ENCODE data around the gene FAF2. TPM values are rescaled to one million over a fixed set of nuclear protein-coding genes. Genes with fewer than 3 reads are reported as not detected.

FAF2 gene
- total RNA-seq, 1 experiment from 2014 or later = 44.4 TPM

DNA sequence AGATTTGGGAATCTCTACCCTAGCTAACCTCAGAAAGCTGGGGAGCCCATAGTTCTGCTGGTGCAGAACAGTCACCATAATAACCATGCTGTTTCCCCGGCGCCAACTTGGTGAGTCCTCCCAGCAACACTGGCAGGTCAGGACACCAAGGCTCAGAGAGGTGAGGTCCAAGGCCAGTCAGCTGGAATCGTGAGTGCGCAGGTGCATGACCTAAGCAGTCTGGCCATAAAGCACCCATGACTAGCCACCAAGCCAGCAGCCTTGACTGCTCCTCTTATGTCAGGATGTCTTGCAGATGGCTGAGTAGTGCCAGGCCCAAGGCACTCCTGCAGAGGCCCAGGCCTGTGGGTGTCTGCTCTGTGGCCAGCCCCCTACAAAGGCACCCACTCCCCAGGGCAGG is 86.5 kb downstream of the FAF2 start:
- peaks cover 2% of the 10 kb centered on the region for H4K20me1 ChIP-seq (ENCODE audit: control insufficient read depth, insufficient read depth, insufficient read length)
- H2BK15ac ChIP-seq (ENCODE audit: low read depth, low read length) = no peak overlapping the region
- no peak overlapping the region for H3T11ph ChIP-seq (ENCODE audit: low read length)
- no peak overlapping the region for H4K8ac ChIP-seq (replicated peaks; ENCODE audit: insufficient read length, low read depth, low read length)
- no peak overlapping the region for H3K56ac ChIP-seq (ENCODE audit: insufficient read length, low read depth, low read length)
- H2AK5ac ChIP-seq (ENCODE audit: insufficient read length, low read length) = no peak overlapping the region
- H3K9me3 Mint-ChIP-seq = no peaks in the 10 kb centered on the region
- H4K5ac ChIP-seq (ENCODE audit: insufficient read length, low read depth, low read length) = no peak overlapping the region
- DNase-seq = no peak
- no peak overlapping the region for H2BK5ac ChIP-seq (ENCODE audit: insufficient read length, low read length)
- peak overlapping the region; percentile 92 to 99; a peak in 4 of 5 replicates for H3K4me3 Mint-ChIP-seq
- peaks cover 21 to 47% (median 45%) of the 10 kb centered on the region in 3 experiments for H3K36me3 Mint-ChIP-seq (ENCODE audit: insufficient read depth in 1 of 3, low read depth in 3 of 3)
- no peak overlapping the region for H4K91ac ChIP-seq (ENCODE audit: insufficient read length, low read depth, low read length)
- peaks cover 11% of the 10 kb centered on the region for H3K23me2 ChIP-seq (ENCODE audit: insufficient read length, low read depth, low read length, poor library complexity, severe bottlenecking)
- peaks cover 1% of the 10 kb centered on the region; the same call in 1 of the 2 replicates for H3K27me3 Mint-ChIP-seq (ENCODE audit: low read depth)
- peak overlapping the region in 1 of 3 experiments; percentile 86; a peak in 3 of 7 replicates for H3K27ac Mint-ChIP-seq
- no peak overlapping the region for H2BK12ac ChIP-seq (ENCODE audit: insufficient read length, low read depth, low read length)
- no peak overlapping the region for H3K14ac ChIP-seq (ENCODE audit: insufficient read depth, low read length)
- H3K4ac ChIP-seq (ENCODE audit: low read depth, low read length) = no peak overlapping the region
- H3K9me3 ChIP-seq (ENCODE audit: control insufficient read depth, low read depth, low read length) = no peaks in the 10 kb centered on the region
- H2BK120ac ChIP-seq (ENCODE audit: low read depth, low read length, poor library complexity, severe bottlenecking) = no peak overlapping the region
- H3K79me1 ChIP-seq (ENCODE audit: insufficient read depth, low read depth, low read length, poor library complexity, severe bottlenecking) = peaks cover 3% of the 10 kb centered on the region
- H2AFZ ChIP-seq (ENCODE audit: low read length) = no peak overlapping the region
- H3K4me1 ChIP-seq (ENCODE audit: insufficient read depth, low read length) = no peaks in the 10 kb centered on the region; the same call in 1 of the 2 replicates
- no peak overlapping the region for H3K18ac ChIP-seq (ENCODE audit: insufficient read length, low read depth, low read length)
- H3K4me2 ChIP-seq (ENCODE audit: insufficient read depth, insufficient read length, low read length) = peak overlapping the region; percentile 44
- no peak overlapping the region for H3K9ac ChIP-seq (ENCODE audit: extremely low read depth, insufficient read length, low read length)
- peaks cover 38% of the 10 kb centered on the region for H3K79me2 ChIP-seq (ENCODE audit: insufficient read depth, low read length)
- H3K23ac ChIP-seq (ENCODE audit: insufficient read length, low read depth, low read length) = no peak overlapping the region
- H3K27ac ChIP-seq (ENCODE audit: insufficient read length, low read depth, low read length) = no peak overlapping the region
- no peaks in the 10 kb centered on the region for H3K27me3 ChIP-seq (ENCODE audit: insufficient read depth, low read length)
- peaks cover 37 to 41% of the 10 kb centered on the region in 2 experiments for H3K4me1 Mint-ChIP-seq
- TF ChIP-seq, protein P1, sequence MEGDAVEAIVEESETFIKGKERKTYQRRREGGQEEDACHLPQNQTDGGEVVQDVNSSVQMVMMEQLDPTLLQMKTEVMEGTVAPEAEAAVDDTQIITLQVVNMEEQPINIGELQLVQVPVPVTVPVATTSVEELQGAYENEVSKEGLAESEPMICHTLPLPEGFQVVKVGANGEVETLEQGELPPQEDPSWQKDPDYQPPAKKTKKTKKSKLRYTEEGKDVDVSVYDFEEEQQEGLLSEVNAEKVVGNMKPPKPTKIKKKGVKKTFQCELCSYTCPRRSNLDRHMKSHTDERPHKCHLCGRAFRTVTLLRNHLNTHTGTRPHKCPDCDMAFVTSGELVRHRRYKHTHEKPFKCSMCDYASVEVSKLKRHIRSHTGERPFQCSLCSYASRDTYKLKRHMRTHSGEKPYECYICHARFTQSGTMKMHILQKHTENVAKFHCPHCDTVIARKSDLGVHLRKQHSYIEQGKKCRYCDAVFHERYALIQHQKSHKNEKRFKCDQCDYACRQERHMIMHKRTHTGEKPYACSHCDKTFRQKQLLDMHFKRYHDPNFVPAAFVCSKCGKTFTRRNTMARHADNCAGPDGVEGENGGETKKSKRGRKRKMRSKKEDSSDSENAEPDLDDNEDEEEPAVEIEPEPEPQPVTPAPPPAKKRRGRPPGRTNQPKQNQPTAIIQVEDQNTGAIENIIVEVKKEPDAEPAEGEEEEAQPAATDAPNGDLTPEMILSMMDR (conservative IDR thresholded peaks at IDR 0.05) = no peak
- no peak overlapping the region for H2BK20ac ChIP-seq (ENCODE audit: low read depth, low read length, poor library complexity, severe bottlenecking)
- WGBS (ENCODE audit: extremely low coverage, insufficient read length, low lambda C conversion rate) = no CpG with 5 or more reads among the region's 4 CpGs

All from H9 (cell line).